Coronary artery (tissue), 2 donors: ENCODE measurements around the gene ATF6.

Experiments used
- DNase-seq: peaks from one replicate; pipeline ENCODE4 v3.0.0-alpha.2; 2017; ENCODE audit warnings: low spot score
- H3K27ac ChIP-seq, 2 donors: fragments of 200-600 bp; sonication (generic); one replicate each; pipeline ENCODE4 v1.5.1; 2016 to 2019
- H3K4me3 ChIP-seq: fragments of 200-600 bp; sonication (generic); 2 replicates; pipeline ENCODE4 v1.5.1; 2016; ENCODE audit warnings: mild to moderate bottlenecking, moderate library complexity
- CTCF ChIP-seq: fragments of 200-600 bp; sonication (generic); IDR thresholded peaks from one replicate; pipeline ENCODE4 v1.5.1; 2019; ENCODE audit warnings: antibody characterized with exemption

Gene ATF6

GRCh38 chr1:161735837-161736236 lies 30.3 kb upstream of the ATF6 start:
- H3K4me3 ChIP-seq: no peak overlapping the region
- no peak overlapping the region for H3K27ac ChIP-seq
- TF ChIP-seq CTCF: no peak
- no peak for DNase-seq

- TF ChIP-seq CTCF: no peak
- Histone ChIP-seq H3K4me3 (no peak overlapping the region), H3K27ac (no peak overlapping the region)
- DNase-seq: no peak
Observed at GRCh38 chr1:161736335-161736969, 29.7 kb upstream of the ATF6 start.

DNA sequence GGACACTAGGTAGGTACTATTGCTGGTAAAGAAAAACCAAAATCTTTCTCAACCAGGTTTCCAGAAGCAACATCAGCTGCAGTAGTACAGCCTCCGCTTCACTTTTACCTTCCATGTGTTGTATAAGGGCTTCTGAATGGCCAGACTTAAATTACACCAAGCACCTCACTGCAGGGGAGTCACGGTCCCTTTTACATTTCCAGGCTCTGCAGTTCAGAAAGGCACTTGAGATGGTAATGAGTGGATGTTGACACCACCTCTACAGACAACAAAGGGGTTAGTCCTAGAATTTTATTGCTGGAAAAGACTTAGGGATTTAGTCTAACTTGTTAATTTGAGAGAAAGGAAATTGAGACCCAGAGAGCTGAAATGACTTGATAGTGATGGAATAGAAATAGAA lies 28.5 kb upstream of the ATF6 start:
- Histone ChIP-seq H3K4me3 (no peak overlapping the region), H3K27ac (no peak overlapping the region)
- TF ChIP-seq CTCF: no peak
- no peak for DNase-seq

DNA sequence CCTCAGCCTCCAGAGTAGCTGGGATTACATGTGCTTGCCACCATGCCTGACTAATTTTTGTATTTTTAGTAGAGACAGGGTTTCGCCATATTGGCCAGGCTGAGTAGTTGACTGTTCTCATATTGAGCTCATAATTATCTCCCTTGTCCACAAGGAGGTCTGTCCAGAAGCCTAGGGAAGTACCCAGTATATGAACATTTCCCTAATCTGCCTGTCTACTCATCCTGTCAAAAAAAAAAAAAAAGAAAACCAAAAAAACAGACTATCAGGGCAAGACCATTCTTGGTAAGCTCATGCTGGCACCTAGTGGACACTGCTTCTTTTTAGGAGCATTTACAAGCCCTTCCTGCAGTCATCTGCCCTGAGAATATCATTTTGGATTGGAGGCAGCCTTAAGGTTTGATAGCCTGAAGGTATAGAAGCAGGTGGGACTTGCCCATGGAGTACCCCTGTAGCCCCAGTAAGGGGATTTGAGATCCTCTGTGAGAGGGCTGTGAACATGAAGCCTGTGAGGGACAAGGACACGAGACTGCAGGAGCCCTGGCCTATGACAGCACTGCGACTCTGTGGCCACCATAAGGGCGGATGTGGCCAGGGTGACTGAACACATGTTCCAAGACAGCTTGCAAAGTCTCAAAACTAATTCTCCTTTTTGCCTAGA lies 27.4 kb upstream of the ATF6 start:
- H3K27ac ChIP-seq: peak overlapping the region in 1 of 2 donors; percentile 54
- no peak for DNase-seq
- no peak for TF ChIP-seq CTCF
- H3K4me3 ChIP-seq: no peak overlapping the region

DNA sequence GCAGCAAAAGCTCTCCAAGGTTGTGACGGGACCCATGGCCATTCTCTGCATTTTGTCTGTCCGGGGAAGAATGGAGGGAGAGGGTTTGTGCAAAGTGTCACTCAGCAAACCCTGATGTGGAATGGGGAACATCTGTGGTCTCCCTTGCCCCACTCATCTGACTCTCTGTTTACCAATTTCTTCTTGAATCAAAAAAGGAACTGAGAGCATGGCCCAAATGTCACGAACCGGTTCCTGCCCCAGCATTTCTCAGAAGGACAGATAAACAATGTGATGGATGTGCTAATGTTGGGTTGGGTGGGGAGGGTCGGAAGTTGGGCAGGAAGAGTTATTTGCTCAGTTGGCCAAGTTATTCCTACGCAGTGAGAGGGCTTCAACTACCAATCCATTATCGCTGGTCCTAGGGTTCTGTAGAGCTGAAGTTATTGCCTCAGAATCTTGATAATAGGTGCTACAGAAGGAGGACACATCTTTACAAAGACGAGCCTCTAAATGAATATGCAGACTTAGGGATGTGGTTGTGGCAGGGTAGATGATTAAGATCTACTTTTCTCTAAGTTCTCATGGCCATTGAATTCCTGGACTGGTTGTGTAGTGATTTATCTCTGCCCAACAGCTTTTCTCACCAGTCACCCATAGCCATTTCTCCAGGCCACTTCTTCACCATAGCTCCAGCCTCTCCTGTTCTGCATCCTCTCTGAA lies 26.1 kb upstream of the ATF6 start:
- Histone ChIP-seq H3K27ac (peak overlapping the region in 1 of 2 donors; percentile 54), H3K4me3 (no peak overlapping the region)
- no peak for DNase-seq
- TF ChIP-seq CTCF: no peak

- H3K4me3 ChIP-seq: no peak overlapping the region
- DNase-seq: no peak
- no peak for TF ChIP-seq CTCF
- H3K27ac ChIP-seq: no peak overlapping the region
Observed at GRCh38 chr1:161740921-161741320, 25.2 kb upstream of the ATF6 start.

DNA sequence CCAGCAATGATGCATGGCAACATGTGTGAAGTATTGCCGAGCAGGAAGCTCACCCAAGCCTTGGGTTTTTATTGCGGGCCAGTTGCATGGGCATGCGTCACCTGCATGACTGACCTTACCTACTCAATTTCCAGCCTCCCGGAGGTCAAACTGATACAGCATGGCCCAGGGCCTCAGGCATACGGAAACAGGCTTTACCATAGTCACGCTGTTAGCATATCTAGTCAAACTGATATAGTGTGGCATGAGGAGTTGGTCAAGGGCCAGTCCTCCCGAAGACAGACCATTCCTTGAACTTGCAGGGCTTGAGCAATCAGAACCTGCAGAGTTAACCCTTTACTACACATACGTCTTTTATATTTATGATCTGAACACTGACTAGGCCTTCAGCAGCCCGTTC lies 22.9 kb upstream of the ATF6 start:
- TF ChIP-seq CTCF: no peak
- no peak overlapping the region for H3K4me3 ChIP-seq
- DNase-seq: no peak
- no peak overlapping the region for H3K27ac ChIP-seq
